Measurements from ENCODE around the gene PM20D1.

- no peak for TF ChIP-seq YY1 (IDR thresholded peaks at IDR 0.05; ENCODE audit: insufficient read depth, insufficient read length)
- no peak for TF ChIP-seq ZNF274 (IDR thresholded peaks at IDR 0.05; ENCODE audit: low read depth, low read length)
- TF ChIP-seq SUZ12 (IDR thresholded peaks at IDR 0.05; ENCODE audit: extremely low read depth, insufficient read depth, insufficient read length): no peak
Observed at GRCh38 chr1:205797168-205797567, 52.8 kb downstream of the PM20D1 start.

Data from NT2/D1 (cell line).